HG02973 (cell line): Measurements from ENCODE around the gene TPRG1L.
"Not testable (repeated sequence)": the region's sequence is repeated elsewhere in the genome, so short reads cannot be mapped to it uniquely, and the experiment has no call there.

Source experiments
- ATAC-seq: cut with Tn5 transposase; IDR thresholded peaks from one replicate; pipeline ENCODE4 v1.9.1; 2021; ENCODE audit warnings: moderate library complexity; ENCODE audit not compliant: unreplicated experiment

Gene TPRG1L

GRCh38 chr1:3608154-3608553 lies 16.7 kb upstream of the TPRG1L start:
- ATAC-seq = no peak

- ATAC-seq = no peak
Measured at GRCh38 chr1:3609016-3609768, 15.6 kb upstream of the TPRG1L start.

GRCh38 chr1:3609769-3610526 lies 14.9 kb upstream of the TPRG1L start:
- no peak for ATAC-seq

- ATAC-seq = no peak
Measured at GRCh38 chr1:3610527-3611169, 14.2 kb upstream of the TPRG1L start.

GRCh38 chr1:3611170-3612019 lies 13.4 kb upstream of the TPRG1L start, which contains the start of gene MEGF6:
TSS of gene MEGF6 (minus strand) at chr1:3611508. CDS start at chr1:3611268, 240 bp downstream.
- ATAC-seq = no peak

- ATAC-seq = no peak
Measured at GRCh38 chr1:3612123-3612522, 12.7 kb upstream of the TPRG1L start.

- no peak for ATAC-seq
Measured at GRCh38 chr1:3614755-3615742, 9.8 kb upstream of the TPRG1L start.

- ATAC-seq = no peak
Measured at GRCh38 chr1:3616861-3617260, 8.0 kb upstream of the TPRG1L start.

GRCh38 chr1:3617806-3618345 lies 6.9 kb upstream of the TPRG1L start:
- no peak for ATAC-seq

GRCh38 chr1:3618531-3618880 lies 6.3 kb upstream of the TPRG1L start:
- no peak for ATAC-seq

- no peak for ATAC-seq
Measured at GRCh38 chr1:3618881-3619671, 5.7 kb upstream of the TPRG1L start.

GRCh38 chr1:3620708-3621107 lies 4.1 kb upstream of the TPRG1L start:
- ATAC-seq = no peak

- ATAC-seq = not testable (repeated sequence)
Measured at GRCh38 chr1:3621151-3621671, 3.6 kb upstream of the TPRG1L start.

GRCh38 chr1:3622102-3622501 lies 2.7 kb upstream of the TPRG1L start:
- not testable (repeated sequence) for ATAC-seq

- ATAC-seq = no peak
Measured at GRCh38 chr1:3623441-3624199, 1.2 kb upstream of the TPRG1L start.

GRCh38 chr1:3625151-3625907 lies 514 bp downstream of the TPRG1L start:
- peak; percentile 8 for ATAC-seq

GRCh38 chr1:3626025-3626424 lies 1.2 kb downstream of the TPRG1L start:
- ATAC-seq = no peak
